OCI-LY1 (cell line): Measurements from ENCODE around the gene SNAP25.

ENCODE experiments used
- CTCF ChIP-seq: fragments of 200-600 bp; sonication (generic), shearing (Covaris generic); IDR thresholded peaks from 2 replicates; pipeline ENCODE4 v1.5.1; 2017; ENCODE audit warnings: mild to moderate bottlenecking, antibody characterized with exemption, low read length, moderate library complexity, mixed read lengths
- EZH2 ChIP-seq: fragments of 200-600 bp; sonication (generic), shearing (Covaris generic); IDR thresholded peaks from 2 replicates; pipeline ENCODE4 v1.8.0; 2017; ENCODE audit warnings: borderline replicate concordance, mixed run types, mild to moderate bottlenecking, antibody characterized with exemption, low read length, moderate library complexity, mixed read lengths

GRCh38 chr20:10356628-10357027 is 138.0 kb downstream of the SNAP25 start:
- no peak for TF ChIP-seq CTCF
- no peak for TF ChIP-seq EZH2
